NOMO-1 treated with dmso at 0.1 percent for 144 hours (cell line): ENCODE results near the gene CAMK1G.

Source experiments
- DNase-seq: peaks from one replicate; lab custom pipeline; 2025; ENCODE audit not compliant: unreplicated experiment; lab: John Stamatoyannopoulos, UW

CAMK1G gene

GRCh38 chr1:209633335-209633997 is 50.0 kb downstream of the CAMK1G start:
- DNase-seq, result peak; percentile 12

- no peak for DNase-seq
Measured at GRCh38 chr1:209634005-209634737, 50.7 kb downstream of the CAMK1G start.

- no peak for DNase-seq
Measured at GRCh38 chr1:209635850-209636249, 52.3 kb downstream of the CAMK1G start.

GRCh38 chr1:209641832-209642172 is 58.3 kb downstream of the CAMK1G start:
- no peak for DNase-seq

GRCh38 chr1:209642816-209643215 is 59.3 kb downstream of the CAMK1G start:
- DNase-seq, result no peak

- DNase-seq, result no peak
Measured at GRCh38 chr1:209643285-209644020, 59.9 kb downstream of the CAMK1G start.

- DNase-seq, result no peak
Measured at GRCh38 chr1:209645574-209646452, 62.3 kb downstream of the CAMK1G start.

- DNase-seq, result no peak
Measured at GRCh38 chr1:209646558-209646957, 63.0 kb downstream of the CAMK1G start.

GRCh38 chr1:209647156-209647555 is 63.6 kb downstream of the CAMK1G start:
- DNase-seq, result no peak

- no peak for DNase-seq
Measured at GRCh38 chr1:209648346-209648745, 64.8 kb downstream of the CAMK1G start.

- peak; percentile 39 for DNase-seq
Measured at GRCh38 chr1:209648931-209649776, 65.6 kb downstream of the CAMK1G start.

- DNase-seq, result peak; percentile 20
Measured at GRCh38 chr1:209650454-209650853, 66.9 kb downstream of the CAMK1G start.

GRCh38 chr1:209651138-209651587 is 67.6 kb downstream of the CAMK1G start:
- peak; percentile 87 for DNase-seq

- DNase-seq, result no peak
Measured at GRCh38 chr1:209652121-209652735, 68.7 kb downstream of the CAMK1G start, which contains the start of gene LAMB3. TSS of gene LAMB3 (minus strand) at chr1:209652425. CDS start at chr1:209650944, 1,481 bp downstream.

GRCh38 chr1:209652873-209653401 is 69.4 kb downstream of the CAMK1G start:
- no peak for DNase-seq

- no peak for DNase-seq
Measured at GRCh38 chr1:209653915-209654351, 70.4 kb downstream of the CAMK1G start.

- no peak for DNase-seq
Measured at GRCh38 chr1:209655411-209656231, 72.1 kb downstream of the CAMK1G start.

GRCh38 chr1:209657140-209657879 is 73.8 kb downstream of the CAMK1G start:
- DNase-seq, result peak; percentile 78
